Stimulated activated CD8-positive, alpha-beta memory T cell treated with anti-CD3 and anti-CD28 coated beads, Interleukin-15, amount 100 ng/mL, for 24 hours (primary cell): Measurements from ENCODE around the gene PPP1R14C.

ENCODE experiments used
- DNase-seq: peaks from one replicate; pipeline ENCODE4 v3.0.0-alpha.2; 2020; ENCODE audit warnings: low read depth

Gene PPP1R14C

DNA sequence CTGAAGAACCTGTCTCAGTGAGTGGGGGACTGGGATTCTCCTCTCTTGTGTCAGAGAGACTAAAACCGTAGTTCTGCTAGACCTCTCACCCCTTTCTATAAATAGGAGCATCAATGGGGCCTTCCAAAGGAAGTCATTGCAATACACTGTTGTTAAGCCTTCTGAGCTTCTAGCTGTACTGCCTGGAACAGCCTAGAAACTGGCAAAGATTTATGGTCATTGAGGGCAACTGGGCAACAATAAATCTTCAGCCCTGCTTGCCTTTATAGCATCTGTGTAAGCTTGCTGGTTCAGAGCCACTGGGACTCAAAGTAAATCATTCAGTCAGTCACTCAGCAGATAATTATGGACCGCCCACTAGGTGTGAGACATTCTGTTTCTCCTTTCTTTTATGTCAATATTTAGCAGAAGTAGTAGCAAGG lies 53.2 kb downstream of the PPP1R14C start:
- DNase-seq, result no peak

DNA sequence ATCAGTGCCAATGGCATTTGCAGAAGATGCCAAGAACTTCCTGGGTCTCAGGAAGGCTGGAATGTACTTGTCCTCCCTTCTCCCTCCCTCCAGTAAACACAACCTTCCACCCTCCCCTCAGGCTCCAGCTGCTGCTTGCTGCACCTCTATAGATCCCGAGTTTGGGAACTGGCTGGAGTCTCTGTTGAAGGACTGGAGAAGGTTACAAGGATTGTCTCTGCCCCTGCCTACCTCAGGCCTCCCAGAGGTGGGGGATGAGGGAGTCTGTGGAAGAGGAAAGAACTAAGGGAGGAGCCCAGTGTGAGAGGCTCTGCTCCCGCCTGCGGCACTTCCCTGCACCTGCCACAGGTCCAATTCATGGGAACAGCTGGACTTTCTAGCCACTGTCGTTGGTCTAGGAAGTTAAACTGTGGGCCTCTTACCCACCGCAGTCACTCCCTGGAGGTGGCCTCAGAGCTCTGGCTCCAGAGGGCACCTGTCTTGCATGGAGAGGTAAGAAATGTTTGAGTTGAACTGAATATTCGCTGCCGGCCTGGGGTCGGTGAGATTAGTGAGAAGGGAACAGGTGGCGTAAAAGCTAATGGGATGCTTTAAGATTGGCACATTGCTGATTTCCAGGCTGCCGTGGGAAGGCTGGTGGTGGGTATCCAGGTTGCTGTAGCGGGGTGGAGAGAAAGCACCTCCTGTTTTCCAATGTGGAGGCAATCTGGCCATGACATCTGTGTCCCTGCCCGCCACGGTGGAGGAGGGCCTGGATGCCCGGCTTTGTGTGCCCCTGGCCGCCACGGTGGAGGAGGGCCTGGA lies 54.3 kb downstream of the PPP1R14C start:
- no peak for DNase-seq

DNA sequence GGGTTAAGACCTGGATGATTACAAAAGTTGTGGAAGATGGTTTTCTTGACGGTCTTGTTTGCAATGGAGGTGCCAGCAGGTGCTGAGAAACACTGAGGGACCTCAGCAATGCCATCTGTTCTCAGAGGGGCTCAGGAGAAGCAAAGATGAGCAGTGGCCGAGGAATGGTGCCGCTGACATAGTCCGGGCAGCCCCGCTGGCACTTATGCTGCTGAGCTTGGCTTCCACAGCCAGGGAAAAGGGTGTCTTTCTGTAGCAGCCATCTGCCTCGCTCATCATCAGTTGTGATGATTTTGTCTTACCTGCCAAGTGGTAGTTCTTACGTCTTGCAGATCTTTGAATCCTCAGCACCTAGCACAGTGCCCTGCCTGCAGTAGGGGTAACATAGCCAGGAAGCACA lies 55.7 kb downstream of the PPP1R14C start:
- DNase-seq, result no peak

DNA sequence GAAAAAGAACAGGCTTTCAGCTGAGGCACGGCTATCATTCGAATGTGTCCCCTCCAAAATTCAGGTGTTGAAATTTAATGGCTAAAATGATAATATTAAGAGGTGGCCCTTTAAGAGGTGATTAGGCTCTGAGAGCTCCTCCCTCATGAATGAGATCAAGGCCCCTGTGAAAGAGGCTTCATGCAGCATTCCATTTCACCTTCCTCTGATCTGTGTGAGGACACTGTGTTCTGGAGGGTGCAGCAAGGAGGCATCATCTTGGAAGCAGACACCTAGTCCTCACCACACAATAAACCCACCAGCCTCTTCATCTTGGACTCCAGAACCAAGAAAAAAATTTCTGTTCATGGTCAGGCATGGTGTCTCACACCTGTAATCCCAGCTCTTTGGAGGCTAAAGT lies 56.4 kb downstream of the PPP1R14C start:
- no peak for DNase-seq

DNA sequence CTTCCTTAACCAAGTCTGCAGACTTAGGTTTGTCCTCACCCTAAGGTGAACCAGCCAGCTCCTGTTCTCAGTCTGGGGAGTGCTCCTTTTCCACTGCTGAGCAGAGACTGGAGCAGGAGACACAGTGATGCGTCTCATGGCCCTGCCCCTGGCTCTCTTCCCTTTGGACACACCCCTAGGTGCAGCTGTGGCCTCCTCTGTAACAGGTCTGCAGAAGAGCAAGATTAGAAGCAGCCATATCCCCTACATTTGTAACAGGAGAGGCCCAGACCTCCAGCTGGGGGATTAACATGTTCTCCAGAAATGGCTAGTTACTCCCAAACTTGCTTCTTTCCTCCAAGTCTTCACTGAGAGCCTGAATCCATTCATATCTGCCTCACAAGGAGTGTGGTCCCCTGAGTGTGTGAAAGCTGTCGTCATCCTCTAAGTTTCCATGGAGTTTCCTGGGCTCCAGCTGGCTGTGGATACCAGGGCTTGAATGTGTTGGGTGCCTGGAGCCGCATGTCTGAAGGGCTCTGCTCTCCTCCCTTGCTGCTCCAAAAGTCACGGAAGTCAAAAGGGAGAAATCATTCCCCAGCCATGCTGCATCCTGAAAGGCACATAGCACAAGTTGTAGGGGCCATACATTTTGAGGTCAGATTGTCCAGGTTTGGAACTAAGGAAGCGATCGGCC lies 57.7 kb downstream of the PPP1R14C start:
- no peak for DNase-seq

DNA sequence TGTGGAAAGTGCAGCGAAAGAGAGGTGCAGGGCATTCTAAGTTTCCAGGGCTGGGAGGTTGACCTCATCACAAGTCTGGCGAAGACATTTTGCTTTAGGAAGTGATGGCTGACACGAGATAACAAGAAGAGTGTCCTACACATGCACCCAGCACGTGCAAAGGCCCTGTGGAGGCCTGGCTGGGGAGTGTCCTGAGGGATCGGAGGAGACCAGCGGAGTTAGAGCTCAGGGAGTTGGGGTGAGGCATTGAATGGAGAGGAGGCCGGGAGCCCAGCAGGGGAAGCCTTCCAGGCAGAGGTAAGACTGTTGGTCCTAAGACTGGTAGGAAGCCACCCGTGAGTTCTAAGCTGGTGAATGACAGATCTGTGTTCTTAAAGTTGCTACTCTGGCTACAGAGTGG lies 58.4 kb downstream of the PPP1R14C start:
- DNase-seq, result no peak

DNA sequence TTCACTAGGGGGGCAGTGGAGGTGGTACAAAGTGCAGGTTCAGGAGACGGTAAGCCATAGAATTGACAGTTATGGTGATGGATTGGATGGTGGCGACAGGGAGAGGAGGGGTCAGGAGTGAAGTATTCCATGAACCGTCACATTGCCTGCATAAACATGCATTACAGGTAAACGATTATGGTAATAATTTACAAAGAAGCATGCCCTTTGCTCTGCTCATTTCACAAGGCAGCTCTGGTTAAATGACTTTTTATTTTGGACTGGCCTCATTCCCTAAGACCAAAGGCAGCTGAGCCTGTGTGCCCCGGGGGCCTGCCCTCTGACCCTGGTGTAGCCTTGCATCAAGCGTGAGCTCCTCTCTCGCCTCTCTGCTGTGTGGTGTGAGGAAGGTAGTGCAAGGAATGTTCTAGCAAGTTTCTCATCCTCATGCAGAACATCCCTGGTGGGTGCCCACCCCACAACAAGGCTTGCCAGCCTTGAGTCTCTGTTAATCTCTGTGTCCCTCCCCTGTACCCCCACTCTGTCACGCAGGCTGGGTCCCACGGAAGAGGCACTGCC lies 59.0 kb downstream of the PPP1R14C start:
- no peak for DNase-seq

DNA sequence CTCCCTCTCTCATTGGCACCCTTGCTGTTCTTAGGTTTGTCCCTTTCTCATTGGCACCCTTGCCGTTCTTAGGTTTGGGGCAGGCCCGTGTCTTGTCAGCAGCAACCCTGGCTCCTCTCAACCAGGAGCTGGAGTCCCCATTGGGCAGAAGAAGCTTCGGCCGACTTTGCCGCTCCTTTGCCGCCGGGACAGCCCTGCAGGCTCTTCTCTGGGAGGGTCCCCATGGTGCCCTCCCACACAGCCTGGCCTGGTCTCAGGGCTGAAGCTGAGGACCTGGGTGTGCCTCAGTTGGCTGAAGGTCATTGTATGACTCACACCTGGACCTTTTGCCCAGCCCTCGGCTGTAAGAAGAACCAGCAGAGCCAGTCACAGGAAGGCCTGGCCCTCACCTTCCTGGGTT lies 59.6 kb downstream of the PPP1R14C start:
- no peak for DNase-seq

DNA sequence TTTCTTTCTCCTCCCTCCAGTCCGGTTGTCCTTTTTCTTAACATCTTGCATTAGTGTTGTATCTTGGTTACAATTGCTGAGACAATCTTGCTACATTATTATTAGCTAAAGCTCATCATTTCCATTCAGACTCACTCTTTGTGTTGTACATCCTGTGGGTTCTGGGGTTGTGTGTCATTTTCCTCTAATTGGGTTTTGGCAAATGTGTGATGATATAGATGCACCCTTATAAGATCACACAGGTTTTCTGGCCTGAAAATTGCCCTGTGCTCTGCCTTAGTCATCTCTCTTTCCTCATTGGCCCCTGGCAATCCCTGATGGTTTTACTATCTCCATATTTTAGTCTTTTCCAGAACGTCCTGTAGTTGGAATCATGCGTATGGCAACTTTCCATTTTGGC lies 60.1 kb downstream of the PPP1R14C start:
- DNase-seq, result no peak

DNA sequence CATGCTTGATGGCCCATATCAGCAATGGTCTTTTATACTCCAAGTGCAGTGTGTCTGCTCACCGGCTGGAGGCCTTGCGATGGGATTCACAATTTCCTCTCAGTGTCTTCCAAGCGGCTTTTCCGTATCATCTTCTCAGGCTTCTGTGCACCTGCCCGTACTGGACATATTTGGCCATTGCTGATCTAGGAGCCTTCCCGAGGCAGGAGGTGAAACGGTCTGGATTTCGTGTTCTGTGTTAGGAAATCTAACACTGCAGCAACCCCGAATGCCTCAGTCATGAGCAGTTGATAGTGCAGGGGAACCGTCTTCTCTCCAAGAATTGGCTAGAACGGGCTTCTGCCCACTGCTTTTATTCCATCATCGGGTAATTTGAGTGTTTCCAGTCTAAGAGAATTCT lies 60.5 kb downstream of the PPP1R14C start:
- DNase-seq, result no peak

DNA sequence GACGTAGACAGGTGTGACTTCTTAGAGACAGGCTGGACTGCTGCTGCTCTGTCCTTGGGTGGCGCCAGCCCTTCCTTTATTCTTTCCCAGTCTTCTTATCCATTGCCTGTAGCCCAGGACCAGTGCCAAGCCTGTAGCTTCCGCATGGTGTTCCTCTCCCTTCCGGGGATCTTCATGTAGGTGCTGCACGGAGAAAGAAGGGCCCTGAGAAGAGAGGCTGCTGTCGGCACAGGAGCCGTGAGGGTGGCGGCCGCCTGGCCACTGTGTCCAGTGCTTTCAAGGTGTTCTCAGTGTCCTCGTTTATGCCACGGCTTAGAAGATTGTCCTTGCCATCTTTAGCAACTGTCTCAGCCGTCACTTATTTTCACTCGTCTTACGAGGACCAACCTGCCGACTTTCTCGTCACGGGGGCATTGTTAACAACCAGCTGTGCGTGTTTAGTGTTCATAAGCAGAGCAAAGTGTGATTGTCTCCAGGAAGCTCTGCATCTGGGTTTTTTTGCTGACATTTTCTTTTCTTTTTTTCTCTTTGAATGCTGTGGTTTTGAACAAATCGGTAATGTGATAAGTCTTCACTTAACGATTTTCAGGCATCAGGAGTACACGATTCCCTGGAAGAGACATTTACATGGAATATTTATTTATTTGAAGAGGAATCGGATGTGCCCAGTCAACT lies 61.2 kb downstream of the PPP1R14C start:
- DNase-seq, result no peak

DNA sequence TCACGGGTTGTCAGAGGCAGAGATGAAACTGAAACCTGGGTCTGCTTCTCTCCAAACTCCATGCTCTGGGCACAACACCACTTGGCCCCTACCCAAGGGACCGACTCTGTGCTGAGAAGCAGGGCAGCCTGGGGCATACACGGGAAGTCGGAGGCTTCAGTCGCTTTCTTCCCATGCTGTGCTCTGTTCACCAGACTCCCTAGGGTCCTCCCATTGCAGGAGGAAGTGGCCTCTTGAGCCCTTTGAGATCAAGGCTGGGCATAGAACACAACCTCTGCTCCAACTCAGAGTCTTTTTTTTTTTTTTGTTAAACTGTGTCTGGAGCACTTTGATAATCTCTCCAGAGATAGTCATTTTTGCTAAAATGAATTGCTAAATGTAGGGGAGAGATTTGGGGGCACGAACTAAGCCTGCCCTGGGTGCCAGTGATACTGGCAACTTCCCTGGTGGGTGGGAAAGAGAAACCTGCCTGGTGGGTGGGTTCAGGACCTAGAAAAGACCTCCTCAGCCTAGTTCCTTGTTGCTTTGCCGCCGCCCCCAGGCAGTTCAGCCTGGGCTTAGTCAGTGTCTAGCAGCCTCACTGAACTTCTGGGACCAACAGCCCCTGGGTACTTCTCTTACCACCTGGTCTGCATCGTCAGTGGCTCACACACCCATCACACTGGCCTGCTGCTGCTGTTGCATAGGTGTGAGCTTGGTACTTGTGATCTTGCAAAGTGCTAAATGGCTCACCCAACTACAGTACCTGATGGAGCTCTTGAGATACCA lies 62.0 kb downstream of the PPP1R14C start:
- DNase-seq, result no peak

DNA sequence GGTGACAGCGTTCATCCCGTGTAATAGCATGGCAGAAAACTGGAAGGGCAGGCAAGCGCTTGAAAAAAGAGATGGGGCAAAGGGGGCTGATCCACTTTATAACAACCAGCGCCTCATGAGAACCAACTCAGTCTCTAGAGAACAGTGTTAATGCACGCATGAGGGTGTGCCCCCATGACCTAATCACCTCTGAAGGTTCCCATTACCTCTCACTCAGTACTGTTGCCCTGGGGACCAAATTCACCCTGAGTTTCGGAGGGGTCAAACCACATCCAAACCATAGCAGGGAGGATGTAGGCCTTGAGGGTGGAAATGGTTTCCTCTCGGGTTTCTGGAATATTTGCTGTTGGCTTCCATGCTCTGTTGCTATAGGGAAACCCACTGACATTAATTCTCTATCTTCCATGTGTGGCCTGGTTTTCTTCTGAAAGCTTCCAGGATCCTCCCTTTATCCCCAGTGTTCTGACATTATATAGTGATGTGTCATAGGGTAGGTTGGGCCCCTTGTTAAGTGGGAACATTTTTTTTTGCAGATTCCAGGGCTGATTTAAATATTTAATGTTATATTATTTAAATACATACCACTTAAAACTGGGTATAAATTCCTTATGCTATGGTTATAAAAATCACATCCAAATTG lies 65.2 kb downstream of the PPP1R14C start:
- DNase-seq, result no peak

DNA sequence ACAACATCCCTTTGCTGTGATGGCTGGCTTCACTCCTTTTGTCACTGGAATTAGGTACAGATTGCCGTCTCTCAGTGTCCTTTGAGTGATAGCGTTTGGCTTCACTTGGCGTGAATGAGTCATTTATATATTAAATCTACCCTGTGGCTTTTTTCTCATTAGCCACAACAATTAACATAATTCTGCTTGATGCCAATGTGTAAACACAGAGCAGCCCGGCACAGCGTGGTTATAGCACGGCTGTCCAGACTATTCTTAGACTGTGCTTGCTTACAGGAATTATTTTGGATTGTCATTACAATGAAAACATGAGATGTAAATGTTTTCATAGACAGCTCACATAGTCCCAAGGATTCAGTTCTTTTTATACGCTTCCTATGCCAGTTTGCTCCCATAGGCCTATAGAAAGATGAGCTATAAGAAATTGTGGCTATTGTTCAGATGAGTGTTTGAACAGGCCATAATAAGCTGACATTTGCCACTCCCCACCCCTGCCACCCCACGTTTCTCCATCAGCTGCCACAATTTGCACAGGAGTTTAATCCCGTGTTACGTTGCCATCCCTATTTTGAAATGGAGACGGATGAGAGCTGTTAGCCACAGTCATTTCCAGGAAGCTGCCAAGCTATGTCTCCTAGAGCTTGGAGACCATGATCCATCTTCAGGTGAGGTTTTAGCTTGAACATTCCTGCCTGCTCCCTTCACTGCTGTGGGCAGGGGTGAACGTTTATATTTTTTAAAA lies 65.9 kb downstream of the PPP1R14C start:
- no peak for DNase-seq

DNA sequence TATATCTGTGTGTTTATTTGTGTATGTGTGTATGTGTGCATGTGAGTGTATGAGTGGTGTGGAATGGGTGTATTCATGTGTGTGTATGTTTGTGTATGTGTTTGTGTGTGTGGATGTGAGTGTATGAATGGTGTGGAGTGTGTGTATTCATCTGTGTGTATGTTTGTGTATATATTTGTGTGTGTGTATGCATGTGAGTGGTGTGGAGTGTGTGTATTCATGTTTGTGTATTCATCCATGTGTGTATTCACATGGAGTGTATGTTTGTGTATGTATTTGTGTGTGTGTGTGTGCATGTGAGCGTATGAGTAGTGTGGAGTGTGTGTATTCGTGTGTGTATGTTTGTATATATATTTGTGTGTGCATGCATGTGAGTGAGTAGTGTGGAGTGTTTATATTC lies 66.6 kb downstream of the PPP1R14C start:
- no peak for DNase-seq

DNA sequence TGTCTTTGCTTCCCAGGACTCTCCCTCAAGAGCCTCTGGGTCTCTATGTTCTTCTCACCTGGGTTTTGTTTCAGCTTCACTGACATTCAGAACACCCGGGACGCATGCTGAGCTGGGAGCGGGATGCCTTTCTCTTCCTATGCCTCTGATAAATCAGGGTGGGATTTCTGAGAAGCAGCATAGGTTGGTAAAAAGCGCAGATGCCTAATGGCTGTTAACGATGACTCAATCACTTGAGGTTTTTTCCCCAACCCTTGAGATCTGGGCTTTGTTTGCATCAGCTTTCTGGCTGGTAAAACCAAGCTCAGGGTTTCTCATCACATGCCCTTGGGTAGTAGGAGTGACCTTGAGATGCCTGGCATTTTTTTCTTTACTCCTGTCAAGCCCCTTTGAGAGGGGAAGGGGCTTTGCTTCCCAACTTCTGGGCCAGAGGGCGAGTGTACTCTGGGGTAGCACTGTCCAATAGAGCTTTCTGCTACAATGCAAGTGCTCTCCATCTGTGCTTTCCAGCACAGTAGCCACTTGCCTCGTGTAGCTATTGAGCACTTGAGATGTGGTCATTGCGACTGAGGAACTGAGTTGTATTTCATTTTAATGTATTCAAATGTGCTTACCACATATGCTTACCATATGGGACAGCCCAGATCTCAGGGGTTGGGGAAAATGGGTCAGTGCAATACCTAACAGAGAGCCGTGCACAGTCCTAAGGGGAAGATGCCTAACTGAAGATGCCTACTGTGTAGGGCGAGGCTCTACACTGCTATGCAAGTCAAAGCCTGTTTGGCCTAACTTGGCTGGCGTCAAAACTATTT lies 69.1 kb downstream of the PPP1R14C start:
- DNase-seq, result no peak

DNA sequence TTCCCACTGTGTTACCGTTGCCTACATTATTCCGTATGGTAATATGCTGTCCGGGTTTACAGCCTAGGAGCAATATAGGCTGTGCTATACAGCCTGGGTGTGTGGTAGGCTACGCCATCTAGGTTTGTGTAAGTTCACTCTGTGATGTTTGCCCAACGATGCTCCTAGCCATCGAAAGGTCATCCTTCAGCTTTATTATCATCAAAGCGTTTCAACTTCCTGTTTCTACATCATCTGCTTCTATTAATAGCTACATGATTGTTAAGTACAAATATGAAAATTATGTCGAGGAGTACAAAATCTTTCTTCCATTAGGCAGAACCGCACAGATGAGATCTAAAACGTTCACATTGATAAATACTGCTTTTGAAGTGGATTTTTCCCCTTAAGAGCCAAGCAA lies 69.9 kb downstream of the PPP1R14C start:
- DNase-seq, result no peak

DNA sequence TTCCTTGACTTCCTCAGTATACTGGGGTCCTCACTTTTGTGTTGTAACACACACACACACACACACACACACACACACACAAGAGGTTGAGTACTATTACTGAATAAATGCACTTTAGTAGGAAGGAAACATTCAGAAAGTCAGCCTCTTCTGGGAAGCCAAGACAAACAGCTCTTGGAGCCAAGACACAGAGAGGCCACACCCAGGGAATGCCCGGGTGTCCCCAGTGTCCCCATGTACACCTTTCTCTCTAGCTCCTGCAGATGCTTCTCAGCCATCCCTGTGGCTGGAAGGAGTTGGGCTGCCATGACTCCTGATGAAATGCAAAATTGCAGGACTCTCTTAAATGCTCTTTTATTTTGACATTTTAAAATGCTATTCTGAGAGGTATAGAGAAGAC lies 70.5 kb downstream of the PPP1R14C start:
- DNase-seq, result no peak

DNA sequence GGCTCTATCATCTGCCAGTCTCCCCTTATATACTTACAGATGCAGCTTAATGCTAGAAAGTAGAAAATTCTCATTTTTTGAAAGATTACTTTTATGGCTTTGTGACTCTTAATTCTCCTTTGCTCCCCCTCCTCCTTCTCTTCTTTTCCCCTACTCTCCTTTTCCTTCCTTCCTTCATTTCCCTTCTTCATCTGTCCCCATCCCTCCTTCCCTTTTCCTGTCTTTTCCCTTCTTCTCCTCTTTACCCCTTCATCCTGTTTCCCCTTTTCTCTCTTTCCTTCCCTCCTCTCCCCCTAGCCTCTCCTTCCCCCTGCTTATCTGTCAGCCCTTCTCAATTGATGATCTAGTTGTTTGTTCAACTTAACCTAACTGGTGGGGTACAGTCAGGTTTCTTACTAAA lies 71.5 kb downstream of the PPP1R14C start:
- no peak for DNase-seq
